NCI-H128 (cell line): ENCODE data around the gene PPA1.
"Not testable (repeated sequence)": the region's sequence is repeated elsewhere in the genome, so short reads cannot be mapped to it uniquely, and the experiment has no call there.

Experiments
- DNase-seq: peaks from one replicate; lab custom pipeline; 2025; ENCODE audit not compliant: unreplicated experiment; lab: John Stamatoyannopoulos, UW

PPA1 gene

GRCh38 chr10:70222340-70222794 lies 10.9 kb downstream of the PPA1 start:
- DNase-seq: no peak

- no peak for DNase-seq
Measured at GRCh38 chr10:70221030-70221429, 12.2 kb downstream of the PPA1 start.

GRCh38 chr10:70212879-70213278 lies 20.4 kb downstream of the PPA1 start:
- no peak for DNase-seq

GRCh38 chr10:70212277-70212676 lies 21.0 kb downstream of the PPA1 start:
- DNase-seq: no peak

- no peak for DNase-seq
Measured at GRCh38 chr10:70206762-70207161, 26.5 kb downstream of the PPA1 start.

- DNase-seq: no peak
Measured at GRCh38 chr10:70201105-70201504, 32.1 kb downstream of the PPA1 start.

GRCh38 chr10:70198696-70199466 lies 34.3 kb downstream of the PPA1 start:
- no peak for DNase-seq

- no peak for DNase-seq
Measured at GRCh38 chr10:70197235-70197945, 35.8 kb downstream of the PPA1 start.

GRCh38 chr10:70193391-70193844 lies 39.8 kb downstream of the PPA1 start:
- no peak for DNase-seq

- DNase-seq: no peak
Measured at GRCh38 chr10:70192326-70192968, 40.8 kb downstream of the PPA1 start.

- DNase-seq: no peak
Measured at GRCh38 chr10:70191972-70192305, 41.3 kb downstream of the PPA1 start.

- no peak for DNase-seq
Measured at GRCh38 chr10:70191161-70191971, 41.9 kb downstream of the PPA1 start.

- no peak for DNase-seq
Measured at GRCh38 chr10:70190581-70190980, 42.6 kb downstream of the PPA1 start.

- DNase-seq: no peak
Measured at GRCh38 chr10:70190102-70190501, 43.1 kb downstream of the PPA1 start.

GRCh38 chr10:70188768-70189167 lies 44.5 kb downstream of the PPA1 start:
- no peak for DNase-seq

- DNase-seq: no peak
Measured at GRCh38 chr10:70186571-70186970, 46.7 kb downstream of the PPA1 start.

GRCh38 chr10:70186090-70186489 lies 47.1 kb downstream of the PPA1 start:
- no peak for DNase-seq

GRCh38 chr10:70183304-70183703 lies 49.9 kb downstream of the PPA1 start:
- DNase-seq: no peak

GRCh38 chr10:70179209-70179608 lies 54.0 kb downstream of the PPA1 start:
- DNase-seq: not testable (repeated sequence)

GRCh38 chr10:70178139-70178725 lies 55.0 kb downstream of the PPA1 start:
- DNase-seq: no peak

- no peak for DNase-seq
Measured at GRCh38 chr10:70176441-70176840, 56.8 kb downstream of the PPA1 start.
